Left kidney (tissue), 2 donors: Measurements from ENCODE around the gene OR5A1. TPM values are rescaled to one million over a fixed set of nuclear protein-coding genes. Genes with fewer than 3 reads are reported as not detected.

ENCODE experiments used
- DNase-seq: peaks from one replicate; pipeline ENCODE4 v3.0.0-alpha.2; 2013
- polyA plus RNA-seq: library from polyadenylated mRNA; unstranded; fragments of 120-200 nt; gene quantifications from one replicate; pipeline ENCODE4 v1.2.1, GENCODE V29; 2013; ENCODE audit not compliant: insufficient read length

The OR5A1 gene
- polyA plus RNA-seq, 1 donor: 0.03 TPM

- no peak for DNase-seq
Measured at GRCh38 chr11:59479906-59480305, 43.6 kb downstream of the OR5A1 start.

GRCh38 chr11:59480359-59480758, 44.1 kb downstream of the OR5A1 start:
- DNase-seq: peak; percentile 1

Other genes starting within 250 kb of the OR5A1 start
- gene MPEG1, start 223.5 kb upstream of the OR5A1 start, polyA plus RNA-seq: 6.8 TPM
- gene OR5AN1, start 77.6 kb upstream of the OR5A1 start, polyA plus RNA-seq: not detected
- 0.03 TPM for gene OR5A2, start 10.1 kb upstream of the OR5A1 start, polyA plus RNA-seq
- not detected for gene OR4D6, start 20.5 kb downstream of the OR5A1 start, polyA plus RNA-seq
- not detected for gene OR4D10, start 36.8 kb downstream of the OR5A1 start, polyA plus RNA-seq
- gene OR4D11, start 67.1 kb downstream of the OR5A1 start, polyA plus RNA-seq: not detected
- 0.07 TPM for gene OR4D9, start 75.1 kb downstream of the OR5A1 start, polyA plus RNA-seq
- 61.6 TPM for gene OSBP, start 179.3 kb downstream of the OR5A1 start, polyA plus RNA-seq
- gene PATL1, start 232.6 kb downstream of the OR5A1 start, polyA plus RNA-seq: 55.0 TPM